HG03354 (cell line): ENCODE measurements around the gene CYP11A1.
"Not testable (repeated sequence)": the region's sequence is repeated elsewhere in the genome, so short reads cannot be mapped to it uniquely, and the experiment has no call there.

ENCODE experiments used
- ATAC-seq: cut with Tn5 transposase; IDR thresholded peaks from one replicate; pipeline ENCODE4 v1.9.1; 2021; ENCODE audit warnings: mild to moderate bottlenecking; ENCODE audit not compliant: unreplicated experiment, poor library complexity, severe bottlenecking

CYP11A1 gene

GRCh38 chr15:74356050-74356449, 11.4 kb downstream of the CYP11A1 start:
- ATAC-seq = not testable (repeated sequence)

GRCh38 chr15:74353992-74354391, 13.5 kb downstream of the CYP11A1 start:
- ATAC-seq = not testable (repeated sequence)

GRCh38 chr15:74352393-74352910, 15.0 kb downstream of the CYP11A1 start:
- no peak for ATAC-seq

- ATAC-seq = no peak
Measured at GRCh38 chr15:74351670-74352069, 15.8 kb downstream of the CYP11A1 start.

- no peak for ATAC-seq
Measured at GRCh38 chr15:74350295-74351275, 16.9 kb downstream of the CYP11A1 start.

GRCh38 chr15:74349241-74349778, 18.1 kb downstream of the CYP11A1 start:
- no peak for ATAC-seq

- ATAC-seq = no peak
Measured at GRCh38 chr15:74347757-74348250, 19.6 kb downstream of the CYP11A1 start.

GRCh38 chr15:74345051-74345450, 22.4 kb downstream of the CYP11A1 start:
- no peak for ATAC-seq

GRCh38 chr15:74343797-74344127, 23.7 kb downstream of the CYP11A1 start:
- no peak for ATAC-seq

- no peak for ATAC-seq
Measured at GRCh38 chr15:74343127-74343796, 24.2 kb downstream of the CYP11A1 start.

- no peak for ATAC-seq
Measured at GRCh38 chr15:74340150-74340549, 27.3 kb downstream of the CYP11A1 start.

GRCh38 chr15:74339371-74339770, 28.1 kb downstream of the CYP11A1 start:
- no peak for ATAC-seq

GRCh38 chr15:74338676-74339075, 28.8 kb downstream of the CYP11A1 start:
- ATAC-seq = no peak

GRCh38 chr15:74337607-74338211, 29.7 kb downstream of the CYP11A1 start:
- ATAC-seq = no peak

GRCh38 chr15:74337146-74337545, 30.3 kb downstream of the CYP11A1 start:
- ATAC-seq = no peak

- no peak for ATAC-seq
Measured at GRCh38 chr15:74336061-74337005, 31.1 kb downstream of the CYP11A1 start.

GRCh38 chr15:74335396-74335795, 32.0 kb downstream of the CYP11A1 start:
- no peak for ATAC-seq

- no peak for ATAC-seq
Measured at GRCh38 chr15:74334127-74334526, 33.3 kb downstream of the CYP11A1 start.

GRCh38 chr15:74333662-74334061, 33.8 kb downstream of the CYP11A1 start:
- no peak for ATAC-seq
